Body of pancreas (tissue), 4 donors: ENCODE measurements around the gene RMRP. TPM values are rescaled to one million over a fixed set of nuclear protein-coding genes. Genes with fewer than 3 reads are reported as not detected.

Source experiments
- ATAC-seq: fragments of 150-250 bp; one replicate; pipeline ENCODE4 v1.9.1; 2016
- DNase-seq, 4 donors: peaks; one replicate each; pipeline ENCODE4 v3.0.0-alpha.2; 2019
- H3K27ac ChIP-seq, 4 donors: fragments of 200-600 bp; sonication (generic); 1 replicate in 3 of 4; 2 replicates in 1 of 4; pipeline versions ENCODE4 v1.5.1 to v1.6.1; 2016 to 2019; ENCODE audit warnings: mild to moderate bottlenecking in 1 of 4, mixed read lengths in 1 of 4, moderate library complexity in 1 of 4
- H3K27me3 ChIP-seq, 2 donors: fragments of 200-600 bp; sonication (generic); one replicate each; pipeline ENCODE4 v1.6.0; 2016; ENCODE audit warnings: mild to moderate bottlenecking in 1 of 2
- H3K36me3 ChIP-seq, 2 donors: fragments of 200-600 bp; sonication (generic); replicated peaks in 1 of 2; 2 replicates each; pipeline ENCODE4 v1.5.1; 2016; ENCODE audit warnings: low read depth in 2 of 2; ENCODE audit not compliant: insufficient read depth in 1 of 2
- H3K4me1 ChIP-seq: fragments of 200-600 bp; sonication (generic); one replicate; pipeline ENCODE4 v1.6.0; 2016
- H3K4me3 ChIP-seq, 2 donors: fragments of 200-600 bp; sonication (generic); 1 replicate in 1 of 2; 2 replicates in 1 of 2; pipeline ENCODE4 v1.5.1; 2016 to 2019
- H3K9me3 ChIP-seq, 3 donors: fragments of 200-600 bp; sonication (generic); 1 replicate in 2 of 3; 2 replicates in 1 of 3; pipeline ENCODE4 v1.5.1; 2016
- CTCF ChIP-seq, 7 experiments: fragments of 450-650 bp in 4 of 7; fragments of 200-600 bp in 3 of 7; sonication (generic) in 3 of 7; IDR thresholded peaks; one replicate each; pipeline ENCODE4 v1.5.1; 2016 to 2019; ENCODE audit warnings: antibody characterized with exemption in 7 of 7
- POLR2A ChIP-seq, 3 donors: fragments of 450-650 bp; IDR thresholded peaks; one replicate each; pipeline ENCODE4 v1.6.1; 2016; ENCODE audit warnings: antibody characterized with exemption in 3 of 3, mild to moderate bottlenecking in 2 of 3
- WGBS, 2 donors: methylation state at CpG; one replicate each; pipeline ENCODE4 v1.1.5; 2017; 5-methylcytosine and 5-hydroxymethylcytosine counted together
- intact Hi-C: fragments of 100-400 bp; cut with DNase I; formaldehyde crosslinking; loops from one replicate; pipeline ENCODE4 v1.15.1; 2023
- total RNA-seq, 2 donors: library from RNA; depleted of rRNA; stranded (reverse); fragments of >200 nt; gene quantifications; one replicate each; pipeline ENCODE4 v1.1.0, GENCODE V29; 2016

Gene RMRP
- total RNA-seq, 2 donors from 2014 or later: 887 to 2,577 TPM

DNA sequence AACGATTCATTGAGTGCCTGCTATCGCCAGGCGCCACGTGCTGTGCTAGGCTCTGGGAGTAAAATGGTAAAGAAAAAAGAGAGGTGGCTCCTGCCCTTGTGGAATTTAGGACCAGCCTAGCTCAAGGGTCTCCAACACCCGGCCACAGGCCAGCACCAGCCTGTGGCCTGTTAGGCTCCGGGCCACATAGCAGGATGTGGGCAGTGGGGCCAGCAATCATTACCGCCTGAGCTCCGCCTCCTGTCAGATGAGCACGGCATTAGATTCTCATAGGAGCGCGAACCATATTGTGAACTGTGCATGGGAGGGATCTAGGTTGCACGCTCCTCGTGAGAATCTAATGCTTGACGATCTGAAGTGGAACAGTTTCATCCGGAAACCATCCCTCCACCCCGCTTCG is 1.5 kb downstream of the RMRP start:
- H3K27ac ChIP-seq: no peak overlapping the region
- no peaks in the 10 kb centered on the region for H3K27me3 ChIP-seq
- no peaks in the 10 kb centered on the region for H3K36me3 ChIP-seq
- no peak for DNase-seq
- ATAC-seq: no peak
- H3K4me1 ChIP-seq: peaks cover 42% of the 10 kb centered on the region
- no peak overlapping the region for H3K4me3 ChIP-seq
- TF ChIP-seq CTCF (IDR thresholded peaks at IDR 0.05): no peak
- no peak for TF ChIP-seq POLR2A (IDR thresholded peaks at IDR 0.05)
- intact Hi-C loops: no loop called here
- H3K9me3 ChIP-seq: no peaks in the 10 kb centered on the region
- 83 to 88% methylated on average over 12 to 17 of the region's 17 CpGs for WGBS, 2 donors

- Histone ChIP-seq H3K27me3 (no peaks in the 10 kb centered on the region), H3K4me1 (peaks cover 17% of the 10 kb centered on the region), H3K27ac (no peak overlapping the region), H3K36me3 (no peaks in the 10 kb centered on the region), H3K4me3 (no peak overlapping the region), H3K9me3 (no peaks in the 10 kb centered on the region)
- DNase-seq: no peak
- no peak for ATAC-seq
- WGBS, 2 donors: 92 to 100% methylated on average over 1 to 2 of the region's 2 CpGs
- intact Hi-C loops: loop anchor here (5.0 kb wide), 1 partner anchor 79 kb away; the partner anchor contains the start of genes CREB3 and TLN1
- TF ChIP-seq POLR2A (IDR thresholded peaks at IDR 0.05): no peak
- no peak for TF ChIP-seq CTCF (IDR thresholded peaks at IDR 0.05)
Measured at GRCh38 chr9:35653611-35654010, 4.2 kb downstream of the RMRP start.

GRCh38 chr9:35652829-35653209 is 5.0 kb downstream of the RMRP start:
- intact Hi-C loops: loop anchor here (5.0 kb wide), 1 partner anchor 79 kb away; the partner anchor contains the start of genes CREB3 and TLN1
- no peak overlapping the region for H3K4me3 ChIP-seq
- H3K9me3 ChIP-seq: no peaks in the 10 kb centered on the region
- no peaks in the 10 kb centered on the region for H3K27me3 ChIP-seq
- 84 to 89% methylated on average over 8 of the region's 8 CpGs for WGBS, 2 donors
- peaks cover 17% of the 10 kb centered on the region for H3K4me1 ChIP-seq
- no peak for TF ChIP-seq POLR2A (IDR thresholded peaks at IDR 0.05)
- no peak for TF ChIP-seq CTCF (IDR thresholded peaks at IDR 0.05)
- ATAC-seq: no peak
- H3K27ac ChIP-seq: peak overlapping the region in 1 of 4 donors; percentile 56
- H3K36me3 ChIP-seq: no peaks in the 10 kb centered on the region
- DNase-seq: peak in 1 of 4 donors; percentile 11

- Histone ChIP-seq H3K36me3 (no peaks in the 10 kb centered on the region), H3K27ac (peak overlapping the region in 3 of 4 donors; percentile 17 to 56 (median 45)), H3K4me1 (peaks cover 15% of the 10 kb centered on the region), H3K27me3 (no peaks in the 10 kb centered on the region), H3K4me3 (no peak overlapping the region), H3K9me3 (no peaks in the 10 kb centered on the region)
- TF ChIP-seq POLR2A (IDR thresholded peaks at IDR 0.05) (no peak), CTCF (IDR thresholded peaks at IDR 0.05) (no peak)
- DNase-seq (peak in 1 of 4 donors; percentile 12), ATAC-seq (peak; percentile 17)
- intact Hi-C loops: loop anchor here (5.0 kb wide), 1 partner anchor 80 kb away; the partner anchor contains the start of genes CREB3 and TLN1
- 66 to 77% methylated on average over 4 to 7 of the region's 7 CpGs for WGBS, 2 donors
Measured at GRCh38 chr9:35651956-35652828, 5.6 kb downstream of the RMRP start.
